HepG2 (cell line): ENCODE measurements around the gene TNS1.

ENCODE experiments used
- CTCF ChIP-seq: sonication (generic); formaldehyde crosslinking; IDR thresholded peaks from 2 replicates; pipeline ENCODE4 v1.5.0; 2020; ENCODE audit warnings: mild to moderate bottlenecking, missing genetic modification reagents, moderate library complexity
- EHMT2 ChIP-seq: fragments of 200-600 bp; sonication (generic); IDR thresholded peaks from 2 replicates; pipeline ENCODE4 v1.7.0; 2017; ENCODE audit warnings: antibody characterized with exemption, low read depth, low read length, borderline replicate concordance
- PHF20 ChIP-seq: sonication (generic); formaldehyde crosslinking; IDR thresholded peaks from 2 replicates; pipeline ENCODE4 v1.5.0; 2020; ENCODE audit warnings: mild to moderate bottlenecking, missing genetic modification reagents
- ZNF605 ChIP-seq: sonication (generic); formaldehyde crosslinking; IDR thresholded peaks from 2 replicates; pipeline ENCODE4 v1.8.0; 2022; ENCODE audit warnings: mild to moderate bottlenecking, missing genetic modification reagents
- TF ChIP-seq, protein P1 (sequence below): sonication (generic); formaldehyde crosslinking; IDR thresholded peaks from 2 replicates; pipeline ENCODE4 v1.8.0; 2022; ENCODE audit warnings: mild to moderate bottlenecking, missing genetic modification reagents; ENCODE audit not compliant: insufficient replicate concordance
- TF ChIP-seq, protein P2 (sequence below): sonication (generic); formaldehyde crosslinking; IDR thresholded peaks from 2 replicates; pipeline ENCODE4 v1.5.0; 2020; ENCODE audit warnings: mild to moderate bottlenecking, missing genetic modification reagents, borderline replicate concordance
- TF ChIP-seq, protein P3 (sequence below): sonication (generic); formaldehyde crosslinking; IDR thresholded peaks from one replicate; pipeline ENCODE4 v1.5.1; 2020; ENCODE audit warnings: mild to moderate bottlenecking, missing genetic modification reagents; ENCODE audit errors: not compliant biosample characterization

GRCh38 chr2:218020281-218020680, 17.5 kb upstream of the TNS1 start:
- TF ChIP-seq ZNF605 (CRISPR knock-in tag) (no peak), PHF20 (CRISPR knock-in tag) (no peak), CTCF (CRISPR knock-in tag) (no peak), EHMT2 (no peak)
- TF ChIP-seq, protein P1, sequence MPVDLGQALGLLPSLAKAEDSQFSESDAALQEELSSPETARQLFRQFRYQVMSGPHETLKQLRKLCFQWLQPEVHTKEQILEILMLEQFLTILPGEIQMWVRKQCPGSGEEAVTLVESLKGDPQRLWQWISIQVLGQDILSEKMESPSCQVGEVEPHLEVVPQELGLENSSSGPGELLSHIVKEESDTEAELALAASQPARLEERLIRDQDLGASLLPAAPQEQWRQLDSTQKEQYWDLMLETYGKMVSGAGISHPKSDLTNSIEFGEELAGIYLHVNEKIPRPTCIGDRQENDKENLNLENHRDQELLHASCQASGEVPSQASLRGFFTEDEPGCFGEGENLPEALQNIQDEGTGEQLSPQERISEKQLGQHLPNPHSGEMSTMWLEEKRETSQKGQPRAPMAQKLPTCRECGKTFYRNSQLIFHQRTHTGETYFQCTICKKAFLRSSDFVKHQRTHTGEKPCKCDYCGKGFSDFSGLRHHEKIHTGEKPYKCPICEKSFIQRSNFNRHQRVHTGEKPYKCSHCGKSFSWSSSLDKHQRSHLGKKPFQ (CRISPR knock-in tag): no peak
- TF ChIP-seq, protein P2, sequence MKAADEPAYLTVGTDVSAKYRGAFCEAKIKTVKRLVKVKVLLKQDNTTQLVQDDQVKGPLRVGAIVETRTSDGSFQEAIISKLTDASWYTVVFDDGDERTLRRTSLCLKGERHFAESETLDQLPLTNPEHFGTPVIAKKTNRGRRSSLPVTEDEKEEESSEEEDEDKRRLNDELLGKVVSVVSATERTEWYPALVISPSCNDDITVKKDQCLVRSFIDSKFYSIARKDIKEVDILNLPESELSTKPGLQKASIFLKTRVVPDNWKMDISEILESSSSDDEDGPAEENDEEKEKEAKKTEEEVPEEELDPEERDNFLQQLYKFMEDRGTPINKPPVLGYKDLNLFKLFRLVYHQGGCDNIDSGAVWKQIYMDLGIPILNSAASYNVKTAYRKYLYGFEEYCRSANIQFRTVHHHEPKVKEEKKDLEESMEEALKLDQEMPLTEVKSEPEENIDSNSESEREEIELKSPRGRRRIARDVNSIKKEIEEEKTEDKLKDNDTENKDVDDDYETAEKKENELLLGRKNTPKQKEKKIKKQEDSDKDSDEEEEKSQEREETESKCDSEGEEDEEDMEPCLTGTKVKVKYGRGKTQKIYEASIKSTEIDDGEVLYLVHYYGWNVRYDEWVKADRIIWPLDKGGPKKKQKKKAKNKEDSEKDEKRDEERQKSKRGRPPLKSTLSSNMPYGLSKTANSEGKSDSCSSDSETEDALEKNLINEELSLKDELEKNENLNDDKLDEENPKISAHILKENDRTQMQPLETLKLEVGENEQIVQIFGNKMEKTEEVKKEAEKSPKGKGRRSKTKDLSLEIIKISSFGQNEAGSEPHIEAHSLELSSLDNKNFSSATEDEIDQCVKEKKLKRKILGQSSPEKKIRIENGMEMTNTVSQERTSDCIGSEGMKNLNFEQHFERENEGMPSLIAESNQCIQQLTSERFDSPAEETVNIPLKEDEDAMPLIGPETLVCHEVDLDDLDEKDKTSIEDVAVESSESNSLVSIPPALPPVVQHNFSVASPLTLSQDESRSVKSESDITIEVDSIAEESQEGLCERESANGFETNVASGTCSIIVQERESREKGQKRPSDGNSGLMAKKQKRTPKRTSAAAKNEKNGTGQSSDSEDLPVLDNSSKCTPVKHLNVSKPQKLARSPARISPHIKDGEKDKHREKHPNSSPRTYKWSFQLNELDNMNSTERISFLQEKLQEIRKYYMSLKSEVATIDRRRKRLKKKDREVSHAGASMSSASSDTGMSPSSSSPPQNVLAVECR (CRISPR knock-in tag): no peak
- TF ChIP-seq, protein P3, sequence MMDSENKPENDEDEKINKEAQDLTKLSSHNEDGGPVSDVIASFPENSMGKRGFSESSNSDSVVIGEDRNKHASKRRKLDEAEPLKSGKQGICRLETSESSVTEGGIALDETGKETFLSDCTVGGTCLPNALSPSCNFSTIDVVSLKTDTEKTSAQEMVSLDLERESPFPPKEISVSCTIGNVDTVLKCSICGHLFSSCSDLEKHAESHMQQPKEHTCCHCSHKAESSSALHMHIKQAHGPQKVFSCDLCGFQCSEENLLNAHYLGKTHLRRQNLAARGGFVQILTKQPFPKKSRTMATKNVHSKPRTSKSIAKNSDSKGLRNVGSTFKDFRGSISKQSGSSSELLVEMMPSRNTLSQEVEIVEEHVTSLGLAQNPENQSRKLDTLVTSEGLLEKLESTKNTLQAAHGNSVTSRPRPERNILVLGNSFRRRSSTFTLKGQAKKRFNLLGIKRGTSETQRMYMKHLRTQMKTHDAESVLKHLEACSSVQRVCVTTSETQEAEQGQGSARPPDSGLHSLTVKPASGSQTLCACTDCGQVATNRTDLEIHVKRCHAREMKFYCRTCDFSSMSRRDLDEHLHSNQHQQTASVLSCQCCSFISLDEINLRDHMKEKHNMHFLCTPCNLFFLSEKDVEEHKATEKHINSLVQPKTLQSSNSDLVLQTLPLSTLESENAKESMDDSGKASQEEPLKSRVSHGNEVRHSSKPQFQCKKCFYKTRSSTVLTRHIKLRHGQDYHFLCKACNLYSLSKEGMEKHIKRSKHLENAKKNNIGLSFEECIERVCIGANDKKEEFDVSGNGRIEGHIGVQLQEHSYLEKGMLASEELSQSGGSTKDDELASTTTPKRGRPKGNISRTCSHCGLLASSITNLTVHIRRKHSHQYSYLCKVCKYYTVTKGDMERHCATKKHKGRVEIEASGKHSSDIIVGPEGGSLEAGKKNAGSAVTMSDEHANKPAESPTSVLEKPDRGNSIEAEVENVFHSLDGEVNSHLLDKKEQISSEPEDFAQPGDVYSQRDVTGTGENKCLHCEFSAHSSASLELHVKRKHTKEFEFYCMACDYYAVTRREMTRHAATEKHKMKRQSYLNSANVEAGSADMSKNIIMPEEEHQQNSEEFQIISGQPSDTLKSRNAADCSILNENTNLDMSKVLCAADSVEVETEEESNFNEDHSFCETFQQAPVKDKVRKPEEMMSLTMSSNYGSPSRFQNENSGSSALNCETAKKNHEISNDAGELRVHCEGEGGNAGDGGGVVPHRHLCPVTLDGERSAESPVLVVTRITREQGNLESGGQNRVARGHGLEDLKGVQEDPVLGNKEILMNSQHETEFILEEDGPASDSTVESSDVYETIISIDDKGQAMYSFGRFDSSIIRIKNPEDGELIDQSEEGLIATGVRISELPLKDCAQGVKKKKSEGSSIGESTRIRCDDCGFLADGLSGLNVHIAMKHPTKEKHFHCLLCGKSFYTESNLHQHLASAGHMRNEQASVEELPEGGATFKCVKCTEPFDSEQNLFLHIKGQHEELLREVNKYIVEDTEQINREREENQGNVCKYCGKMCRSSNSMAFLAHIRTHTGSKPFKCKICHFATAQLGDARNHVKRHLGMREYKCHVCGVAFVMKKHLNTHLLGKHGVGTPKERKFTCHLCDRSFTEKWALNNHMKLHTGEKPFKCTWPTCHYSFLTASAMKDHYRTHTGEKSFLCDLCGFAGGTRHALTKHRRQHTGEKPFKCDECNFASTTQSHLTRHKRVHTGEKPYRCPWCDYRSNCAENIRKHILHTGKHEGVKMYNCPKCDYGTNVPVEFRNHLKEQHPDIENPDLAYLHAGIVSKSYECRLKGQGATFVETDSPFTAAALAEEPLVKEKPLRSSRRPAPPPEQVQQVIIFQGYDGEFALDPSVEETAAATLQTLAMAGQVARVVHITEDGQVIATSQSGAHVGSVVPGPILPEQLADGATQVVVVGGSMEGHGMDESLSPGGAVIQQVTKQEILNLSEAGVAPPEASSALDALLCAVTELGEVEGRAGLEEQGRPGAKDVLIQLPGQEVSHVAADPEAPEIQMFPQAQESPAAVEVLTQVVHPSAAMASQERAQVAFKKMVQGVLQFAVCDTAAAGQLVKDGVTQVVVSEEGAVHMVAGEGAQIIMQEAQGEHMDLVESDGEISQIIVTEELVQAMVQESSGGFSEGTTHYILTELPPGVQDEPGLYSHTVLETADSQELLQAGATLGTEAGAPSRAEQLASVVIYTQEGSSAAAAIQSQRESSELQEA (CRISPR knock-in tag): no peak
